Retinal pigment epithelial cell (primary cell): ENCODE results near the gene DUSP8.

Source experiments
- DNase-seq: peaks from one replicate; pipeline ENCODE4 v3.0.0-alpha.2; 2010; ENCODE audit warnings: low read depth
- H3K4me3 ChIP-seq: 2 replicates; pipeline ENCODE4 v1.5.1; 2011; ENCODE audit warnings: mild to moderate bottlenecking, low read length, control low read depth, moderate library complexity
- CTCF ChIP-seq: conservative IDR thresholded peaks from 2 replicates; pipeline ENCODE4 v1.5.1; 2011; ENCODE audit warnings: low read depth, low read length, control low read depth, inconsistent platforms

Gene DUSP8

GRCh38 chr11:1508491-1508891 lies 63.6 kb downstream of the DUSP8 start:
- DNase-seq, result no peak
- no peak overlapping the region for H3K4me3 ChIP-seq
- no peak for TF ChIP-seq CTCF

- TF ChIP-seq CTCF, result no peak
- DNase-seq, result no peak
- no peak overlapping the region for H3K4me3 ChIP-seq
Observed at GRCh38 chr11:1507381-1508140, 64.5 kb downstream of the DUSP8 start.

- TF ChIP-seq CTCF, result no peak
- H3K4me3 ChIP-seq, result no peak overlapping the region
- no peak for DNase-seq
Observed at GRCh38 chr11:1506981-1507380, 65.1 kb downstream of the DUSP8 start.

DNA sequence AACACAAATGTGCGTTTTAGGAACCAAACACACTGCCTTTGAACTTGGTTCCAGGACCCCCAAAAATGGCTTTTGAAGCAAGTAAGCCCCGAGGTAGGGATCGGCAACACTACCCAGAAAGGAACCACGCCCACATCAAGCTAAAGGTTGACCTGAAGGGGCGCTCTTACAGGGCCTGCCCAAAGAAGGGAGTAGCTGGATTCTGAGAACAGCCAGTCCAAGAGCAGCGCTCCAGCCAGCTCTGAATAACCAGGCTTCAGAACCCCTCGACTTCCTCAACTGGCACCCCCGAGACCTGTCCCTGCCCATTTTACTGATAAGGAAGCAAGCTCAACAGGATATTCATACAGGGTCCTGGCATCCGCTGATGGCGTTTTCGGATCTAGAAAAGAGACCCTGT lies 66.6 kb downstream of the DUSP8 start:
- TF ChIP-seq CTCF, result no peak
- H3K4me3 ChIP-seq, result no peak overlapping the region
- DNase-seq, result no peak

DNA sequence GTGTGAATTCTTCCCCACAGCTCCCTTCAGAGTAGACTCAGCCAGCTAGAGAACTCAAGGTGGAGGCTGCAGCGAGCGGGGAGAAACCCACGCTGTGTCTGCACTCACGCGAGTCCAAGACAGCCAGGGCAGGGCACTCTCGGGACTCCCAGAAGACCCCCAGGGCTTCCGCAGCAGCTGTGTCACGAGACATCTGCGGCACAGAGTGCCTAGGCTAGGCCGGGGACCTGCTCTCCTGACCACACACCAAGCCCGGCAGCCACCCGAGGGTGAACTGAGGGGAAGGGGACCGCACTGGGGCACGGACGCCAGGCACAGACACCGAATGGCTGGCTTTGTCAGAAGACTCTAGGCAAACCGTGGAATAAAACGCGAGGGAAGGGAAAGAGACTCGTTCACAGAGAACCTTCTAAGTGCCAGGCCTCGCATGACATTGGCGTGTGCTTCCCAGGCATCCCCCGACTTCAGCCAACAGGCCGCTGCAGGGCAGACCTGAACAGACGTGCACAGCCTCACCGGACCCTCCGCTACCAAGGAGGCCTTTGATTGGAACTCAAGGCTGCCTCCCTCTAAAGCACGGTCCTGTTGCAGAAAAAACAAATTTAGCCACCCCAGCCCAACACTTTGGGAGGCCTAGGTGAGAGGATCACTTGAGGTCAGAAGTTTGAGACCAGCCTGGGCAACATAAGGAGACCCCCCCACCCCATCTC lies 67.3 kb downstream of the DUSP8 start:
- H3K4me3 ChIP-seq, result no peak overlapping the region
- no peak for TF ChIP-seq CTCF
- DNase-seq, result no peak

DNA sequence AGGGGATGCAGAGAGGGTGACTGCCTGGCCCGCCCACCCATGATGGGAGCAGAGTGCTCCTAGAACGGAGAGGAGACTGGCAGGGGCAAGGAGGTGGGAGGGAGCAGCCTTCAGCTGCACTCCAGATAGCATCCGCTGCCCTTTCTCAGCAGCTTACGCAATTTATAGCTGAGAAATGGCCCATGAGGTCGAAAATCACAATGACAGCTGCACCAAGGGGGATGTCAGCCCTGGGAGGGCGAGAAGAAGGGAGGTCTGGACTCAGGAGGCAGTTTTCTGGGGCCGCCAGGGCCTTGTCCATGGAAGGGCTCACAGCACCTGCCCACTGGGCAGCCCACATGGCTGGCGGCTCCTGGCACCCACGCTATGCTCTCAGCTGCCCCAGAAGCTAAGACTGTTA lies 67.9 kb downstream of the DUSP8 start:
- no peak for DNase-seq
- no peak overlapping the region for H3K4me3 ChIP-seq
- no peak for TF ChIP-seq CTCF
